Measurements from ENCODE around the gene PPIL3.

DNA sequence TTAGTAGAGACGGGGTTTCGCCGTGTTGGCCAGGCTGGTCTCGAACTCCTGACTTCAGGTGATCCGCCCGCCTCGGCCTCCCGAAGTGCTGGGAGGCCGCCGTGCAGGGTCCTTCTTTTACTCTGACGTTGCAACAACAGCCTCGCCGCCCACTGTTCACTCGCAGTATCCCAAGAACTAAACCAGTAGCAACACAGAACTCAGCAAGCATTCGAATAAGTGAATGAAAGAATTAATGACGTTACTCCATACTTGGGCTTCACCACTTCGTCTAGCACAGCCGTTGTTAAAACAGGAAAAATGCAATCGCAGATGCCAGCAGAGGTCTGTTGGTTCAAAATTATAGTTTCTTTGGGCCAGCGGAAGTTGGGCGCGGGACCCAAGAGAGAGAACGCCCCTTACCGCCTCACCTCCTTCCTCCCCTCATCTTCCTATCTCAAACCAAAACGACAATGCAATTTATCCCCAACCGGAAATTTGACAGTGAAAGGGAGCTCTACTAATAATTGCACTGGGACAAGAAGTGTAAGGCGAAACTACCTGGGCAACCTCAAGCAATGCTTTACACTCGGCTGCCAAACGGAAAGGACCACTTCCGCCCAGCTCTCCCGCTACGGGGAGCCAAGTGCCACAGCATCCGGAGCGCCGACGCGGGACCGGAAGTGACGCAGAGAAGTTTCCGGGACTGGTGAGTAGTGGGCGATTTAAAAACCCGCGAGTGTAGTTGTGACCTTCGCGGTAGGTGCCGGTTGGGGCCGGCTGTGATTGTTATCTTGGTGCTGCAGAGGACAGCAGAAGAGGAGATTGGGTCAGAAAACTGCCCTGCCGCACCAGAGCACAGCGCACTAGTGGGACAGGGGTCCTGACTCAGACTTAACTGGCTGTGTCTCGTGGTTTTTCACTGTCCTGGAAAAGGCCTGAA is at the start of gene PPIL3, which contains the start of gene NIF3L1:
- TF ChIP-seq POLR2AphosphoS5 (IDR thresholded peaks at IDR 0.05) (peak; percentile 94 to 97 (median 96)), POLR2A (IDR thresholded peaks at IDR 0.05) (peak in 1 of 3 donors; percentile 44)
- TF ChIP-seq, protein P1, sequence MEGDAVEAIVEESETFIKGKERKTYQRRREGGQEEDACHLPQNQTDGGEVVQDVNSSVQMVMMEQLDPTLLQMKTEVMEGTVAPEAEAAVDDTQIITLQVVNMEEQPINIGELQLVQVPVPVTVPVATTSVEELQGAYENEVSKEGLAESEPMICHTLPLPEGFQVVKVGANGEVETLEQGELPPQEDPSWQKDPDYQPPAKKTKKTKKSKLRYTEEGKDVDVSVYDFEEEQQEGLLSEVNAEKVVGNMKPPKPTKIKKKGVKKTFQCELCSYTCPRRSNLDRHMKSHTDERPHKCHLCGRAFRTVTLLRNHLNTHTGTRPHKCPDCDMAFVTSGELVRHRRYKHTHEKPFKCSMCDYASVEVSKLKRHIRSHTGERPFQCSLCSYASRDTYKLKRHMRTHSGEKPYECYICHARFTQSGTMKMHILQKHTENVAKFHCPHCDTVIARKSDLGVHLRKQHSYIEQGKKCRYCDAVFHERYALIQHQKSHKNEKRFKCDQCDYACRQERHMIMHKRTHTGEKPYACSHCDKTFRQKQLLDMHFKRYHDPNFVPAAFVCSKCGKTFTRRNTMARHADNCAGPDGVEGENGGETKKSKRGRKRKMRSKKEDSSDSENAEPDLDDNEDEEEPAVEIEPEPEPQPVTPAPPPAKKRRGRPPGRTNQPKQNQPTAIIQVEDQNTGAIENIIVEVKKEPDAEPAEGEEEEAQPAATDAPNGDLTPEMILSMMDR (IDR thresholded peaks at IDR 0.05 in 8 of 11, conservative IDR thresholded peaks at IDR 0.05 in 3 of 11): peak in 3 of 11 experiments; percentile 9 to 18 (median 13)
